ENCODE measurements around the gene COMMD3.

DNA sequence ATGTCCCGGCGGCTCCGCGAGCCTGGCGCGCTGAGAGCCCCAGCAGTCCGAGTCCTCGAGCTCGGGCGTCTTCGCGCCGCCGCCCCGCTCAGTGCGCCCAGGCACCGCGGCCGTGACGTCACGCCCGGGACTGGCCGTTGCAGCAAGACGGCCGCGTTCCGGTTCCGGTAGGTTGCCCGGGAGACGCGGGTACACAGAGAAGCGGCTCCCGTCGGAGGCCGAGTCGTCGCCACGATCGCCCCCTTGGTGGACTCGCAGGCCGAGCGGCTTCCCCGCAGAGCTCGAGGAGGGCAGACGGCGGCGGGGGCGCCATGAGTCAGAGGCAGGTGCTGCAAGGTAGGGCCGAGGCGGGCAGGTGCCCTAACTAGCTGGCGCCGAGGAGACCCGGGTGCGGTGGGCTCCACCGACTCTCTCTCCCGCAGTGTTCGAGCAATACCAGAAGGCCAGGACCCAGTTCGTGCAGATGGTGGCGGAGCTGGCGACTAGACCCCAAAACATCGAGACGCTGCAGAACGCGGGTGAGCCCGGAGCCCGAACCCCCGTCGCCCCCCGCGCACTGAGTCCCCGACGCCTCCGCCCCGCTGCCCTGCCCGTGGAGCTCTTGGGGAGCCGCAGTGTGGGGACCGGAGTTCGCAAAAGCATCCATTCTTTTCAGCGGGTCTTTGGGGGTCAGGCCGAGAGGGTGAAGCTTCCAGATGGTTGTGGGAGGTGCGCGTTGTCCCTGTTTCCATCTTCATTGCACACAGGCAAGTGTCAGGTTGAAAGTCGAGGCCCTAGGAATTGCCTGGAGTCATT lies 29.3 kb downstream of the COMMD3 start, which contains the start of gene SPAG6:
- TF ChIP-seq, protein P1, sequence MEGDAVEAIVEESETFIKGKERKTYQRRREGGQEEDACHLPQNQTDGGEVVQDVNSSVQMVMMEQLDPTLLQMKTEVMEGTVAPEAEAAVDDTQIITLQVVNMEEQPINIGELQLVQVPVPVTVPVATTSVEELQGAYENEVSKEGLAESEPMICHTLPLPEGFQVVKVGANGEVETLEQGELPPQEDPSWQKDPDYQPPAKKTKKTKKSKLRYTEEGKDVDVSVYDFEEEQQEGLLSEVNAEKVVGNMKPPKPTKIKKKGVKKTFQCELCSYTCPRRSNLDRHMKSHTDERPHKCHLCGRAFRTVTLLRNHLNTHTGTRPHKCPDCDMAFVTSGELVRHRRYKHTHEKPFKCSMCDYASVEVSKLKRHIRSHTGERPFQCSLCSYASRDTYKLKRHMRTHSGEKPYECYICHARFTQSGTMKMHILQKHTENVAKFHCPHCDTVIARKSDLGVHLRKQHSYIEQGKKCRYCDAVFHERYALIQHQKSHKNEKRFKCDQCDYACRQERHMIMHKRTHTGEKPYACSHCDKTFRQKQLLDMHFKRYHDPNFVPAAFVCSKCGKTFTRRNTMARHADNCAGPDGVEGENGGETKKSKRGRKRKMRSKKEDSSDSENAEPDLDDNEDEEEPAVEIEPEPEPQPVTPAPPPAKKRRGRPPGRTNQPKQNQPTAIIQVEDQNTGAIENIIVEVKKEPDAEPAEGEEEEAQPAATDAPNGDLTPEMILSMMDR (IDR thresholded peaks at IDR 0.05; ENCODE audit: borderline replicate concordance, extremely low read depth, low read length, poor library complexity, severe bottlenecking), result no peak
- no peak for TF ChIP-seq EZH2 (IDR thresholded peaks at IDR 0.05; ENCODE audit: borderline replicate concordance, low read depth, low read length, severe bottlenecking)

All from DND-41 (cell line).